T-helper 1 cell treated with Interleukin-12 subunit alpha and Interleukin-12 subunit beta and Interleukin-4 antibody, amounts not matched to agents 30 μg/mL and 1 μg/mL, for 36 hours (primary cell): Measurements from ENCODE around the gene CMC1.

Experiments used
- H3K27ac Mint-ChIP-seq: one replicate; pipeline ENCODE4 v1.8.0; 2021; ENCODE audit warnings: mild to moderate bottlenecking, mixed read lengths
- H3K27me3 Mint-ChIP-seq: one replicate; pipeline ENCODE4 v1.8.0; 2021; ENCODE audit warnings: low read depth, mixed read lengths
- H3K36me3 Mint-ChIP-seq: one replicate; pipeline ENCODE4 v1.8.0; 2021; ENCODE audit warnings: low read depth, mixed read lengths
- H3K4me1 Mint-ChIP-seq: one replicate; pipeline ENCODE4 v1.8.0; 2021; ENCODE audit warnings: low read depth, mixed read lengths
- H3K4me3 Mint-ChIP-seq: one replicate; pipeline ENCODE4 v1.8.0; 2021; ENCODE audit warnings: mild to moderate bottlenecking, moderate library complexity, mixed read lengths
- H3K9me3 Mint-ChIP-seq: one replicate; pipeline ENCODE4 v1.8.0; 2021; ENCODE audit warnings: mixed read lengths

Gene CMC1

GRCh38 chr3:28347374-28348264 lies 106.2 kb downstream of the CMC1 start:
- H3K4me1 Mint-ChIP-seq, result peaks cover 59% of the 10 kb centered on the region

GRCh38 chr3:28348265-28348628 lies 106.8 kb downstream of the CMC1 start:
- Mint-ChIP-seq H3K4me3 (peak overlapping the region; percentile 99), H3K27ac (peak overlapping the region; percentile 99), H3K9me3 (peaks cover 11% of the 10 kb centered on the region), H3K4me1 (peaks cover 53% of the 10 kb centered on the region), H3K36me3 (peaks cover 27% of the 10 kb centered on the region), H3K27me3 (no peaks in the 10 kb centered on the region)

More at GRCh38 chr3:28347374-28348264, 106.2 kb downstream of the CMC1 start:
- peak overlapping the region; percentile 99 for H3K4me3 Mint-ChIP-seq
- H3K9me3 Mint-ChIP-seq, result peaks cover 11% of the 10 kb centered on the region
- peaks cover 30% of the 10 kb centered on the region for H3K36me3 Mint-ChIP-seq
- no peaks in the 10 kb centered on the region for H3K27me3 Mint-ChIP-seq
- peak overlapping the region; percentile 99 for H3K27ac Mint-ChIP-seq

GRCh38 chr3:28348629-28349468 lies 107.4 kb downstream of the CMC1 start, which contains the start of the genes AZI2 and ZCWPW2:
Gene AZI2, minus strand, starts transcription at chr3:28348824. Its CDS starts 8,207 bp downstream, at chr3:28340617.
Gene ZCWPW2, plus strand, starts transcription at chr3:28348721. Its CDS starts 64,348 bp downstream, at chr3:28413069.
- H3K27ac Mint-ChIP-seq, result peak within 1 kb of the TSS; percentile 99
- peaks cover 30% of the 10 kb centered on the region for H3K36me3 Mint-ChIP-seq
- H3K4me3 Mint-ChIP-seq, result peak within 1 kb of the TSS; percentile 99
- peaks cover 15% of the 10 kb centered on the region for H3K9me3 Mint-ChIP-seq
- no peaks in the 10 kb centered on the region for H3K27me3 Mint-ChIP-seq
- H3K4me1 Mint-ChIP-seq, result peaks cover 50% of the 10 kb centered on the region

DNA sequence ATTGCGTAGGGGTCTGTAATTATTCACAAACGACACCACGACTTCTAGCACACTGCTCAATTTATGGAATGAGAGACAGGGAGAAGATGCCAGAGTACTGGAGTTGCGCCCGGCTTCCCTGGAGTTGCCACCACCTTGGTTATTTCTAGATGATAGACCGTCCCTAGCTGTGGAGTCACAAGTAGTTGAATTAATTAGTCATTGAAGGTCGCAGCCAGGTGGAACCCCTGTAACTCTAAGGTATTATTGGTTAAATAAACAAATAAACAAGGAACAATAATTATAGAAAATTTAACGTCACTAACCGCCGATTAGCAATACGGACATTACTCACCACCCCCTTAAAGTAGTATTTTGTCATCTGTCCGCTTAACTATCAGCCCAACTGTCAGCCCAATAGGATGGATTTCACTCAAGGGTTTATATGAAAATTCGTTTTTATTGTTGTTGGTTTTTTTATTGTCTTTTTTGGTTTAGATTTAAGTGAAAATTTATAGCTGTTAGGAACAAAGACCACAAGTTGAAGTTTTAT lies 108.1 kb downstream of the CMC1 start:
- H3K4me3 Mint-ChIP-seq, result peak overlapping the region; percentile 99
- peak overlapping the region; percentile 99 for H3K27ac Mint-ChIP-seq
- no peaks in the 10 kb centered on the region for H3K27me3 Mint-ChIP-seq
- peaks cover 35% of the 10 kb centered on the region for H3K36me3 Mint-ChIP-seq
- peaks cover 19% of the 10 kb centered on the region for H3K9me3 Mint-ChIP-seq
- peaks cover 50% of the 10 kb centered on the region for H3K4me1 Mint-ChIP-seq
